Right lung (tissue), 5 donors: Measurements from ENCODE around the gene P2RX3. TPM values are rescaled to one million over a fixed set of nuclear protein-coding genes. Genes with fewer than 3 reads are reported as not detected.
"Not testable (repeated sequence)": the region's sequence is repeated elsewhere in the genome, so short reads cannot be mapped to it uniquely, and the experiment has no call there.

ENCODE experiments used
- DNase-seq, 2 donors: peaks; one replicate each; pipeline ENCODE4 v3.0.0-alpha.2; 2013
- polyA plus RNA-seq, 5 donors: library from polyadenylated mRNA; unstranded; fragments of 120-200 nt; gene quantifications; one replicate each; pipeline versions ENCODE4 v1.2.1 to v1.2.3, GENCODE V29; 2013; ENCODE audit warnings: inconsistent platforms in 1 of 5, low replicate concordance in 1 of 5; ENCODE audit not compliant: insufficient read length in 5 of 5, insufficient read depth in 1 of 5

P2RX3 gene
- polyA plus RNA-seq, 5 donors = 0.16 to 0.28 (median 0.23) TPM; not detected in 1

GRCh38 chr11:57348636-57349313, 10.6 kb downstream of the P2RX3 start:
- DNase-seq = no peak

GRCh38 chr11:57349491-57350274, 11.5 kb downstream of the P2RX3 start:
- peak; percentile 38 to 39 for DNase-seq

DNA sequence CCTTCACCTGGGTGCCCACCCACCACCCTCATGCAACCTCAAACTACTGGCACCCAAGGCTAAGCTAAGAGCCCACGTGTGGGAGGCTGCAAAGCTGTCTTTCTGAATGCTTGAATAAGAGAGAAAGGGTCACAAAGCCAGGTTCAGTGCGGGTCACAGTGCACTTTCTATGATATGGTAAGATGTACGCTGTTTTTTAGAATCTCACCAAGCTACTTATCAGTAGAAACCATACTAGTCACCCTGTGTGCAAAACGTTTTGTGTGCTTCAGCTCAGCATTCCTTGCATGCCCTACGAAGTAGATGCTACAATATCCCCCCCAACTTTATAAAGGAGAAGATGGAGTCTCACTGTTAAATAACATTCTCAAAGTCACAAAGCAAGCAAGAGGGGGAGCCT, 14.9 kb downstream of the P2RX3 start:
- no peak for DNase-seq

DNA sequence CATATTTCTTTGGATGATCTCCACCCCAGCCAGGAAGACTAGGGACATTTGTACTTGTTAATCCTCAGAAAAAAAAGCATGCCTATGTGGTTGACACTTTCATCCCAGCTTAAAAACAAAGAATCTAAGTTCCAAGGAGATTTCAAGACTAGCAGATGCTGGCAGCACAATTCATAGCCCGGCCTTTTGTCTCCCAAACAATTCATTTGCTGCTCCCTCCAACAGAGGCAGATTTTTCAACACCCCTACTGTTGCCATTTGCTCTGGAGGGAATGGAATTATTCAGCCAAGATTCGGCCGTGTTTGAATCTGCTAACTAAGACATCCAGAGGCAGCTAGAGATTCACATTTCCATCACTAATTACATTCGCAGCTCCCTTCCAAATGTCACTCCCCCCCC, 15.3 kb downstream of the P2RX3 start:
- no peak for DNase-seq

DNA sequence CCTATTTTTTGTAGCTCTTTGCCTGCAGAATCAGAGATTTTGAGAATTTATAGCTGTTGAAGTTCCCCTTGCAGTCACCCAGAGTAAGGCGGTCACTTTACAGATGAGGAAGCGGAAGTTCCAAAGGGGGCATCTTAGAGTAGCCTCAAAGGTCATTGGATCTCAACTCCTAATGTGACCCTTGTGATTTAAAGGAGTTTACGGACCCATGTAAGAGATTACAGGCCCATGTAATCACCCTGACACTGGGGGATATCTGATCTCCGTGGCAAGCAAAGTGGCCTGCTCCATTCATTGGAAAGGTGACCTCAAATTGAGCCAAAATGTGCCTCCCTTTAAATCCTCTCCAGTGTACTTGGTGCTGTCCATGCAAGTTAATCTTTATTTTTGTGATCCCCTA, 15.7 kb downstream of the P2RX3 start:
- no peak for DNase-seq

DNA sequence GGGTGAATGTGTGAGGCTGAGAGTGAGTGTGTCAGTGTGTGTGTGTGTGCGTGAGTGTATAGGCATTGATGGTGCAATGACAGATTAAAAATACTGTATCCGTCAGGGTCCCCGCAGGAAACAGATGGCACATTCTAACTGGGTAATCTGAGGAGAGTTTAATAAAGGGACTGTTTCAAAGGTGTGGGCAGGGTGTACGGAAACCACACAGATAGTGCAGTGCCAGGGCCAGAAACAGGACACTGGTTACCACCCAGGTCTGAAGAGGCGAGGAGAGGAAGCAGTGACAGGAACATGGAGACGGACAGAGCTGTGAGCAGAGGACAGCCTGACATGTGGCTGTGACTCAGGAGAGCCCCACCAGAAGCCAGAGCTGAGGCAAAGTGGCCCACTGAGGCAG, 16.5 kb downstream of the P2RX3 start:
- DNase-seq = no peak

DNA sequence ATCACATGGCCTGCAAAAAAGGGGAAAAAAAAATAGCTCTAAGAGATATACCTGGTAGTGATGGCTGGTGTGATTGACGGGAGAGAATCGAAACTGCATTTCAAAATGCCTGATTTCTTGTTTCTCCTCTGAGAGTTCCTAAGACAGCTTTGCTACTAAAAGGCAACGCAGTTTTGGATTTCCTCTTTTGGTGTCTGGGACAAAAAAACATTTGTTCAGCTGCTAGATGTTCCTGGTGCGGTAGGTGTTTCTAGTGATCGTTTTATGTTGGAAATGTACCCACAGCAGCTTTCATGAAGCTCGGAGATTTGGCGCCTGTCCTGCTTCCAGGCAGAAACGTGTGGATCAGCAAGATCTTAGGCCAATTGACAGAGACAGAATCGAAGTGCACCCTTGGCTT, 18.1 kb downstream of the P2RX3 start:
- DNase-seq = no peak

GRCh38 chr11:57357310-57357709, 19.2 kb downstream of the P2RX3 start:
- DNase-seq = no peak

- no peak for DNase-seq
These were observed 19.7 kb downstream of the P2RX3 start for GRCh38 chr11:57357856-57358255.

DNA sequence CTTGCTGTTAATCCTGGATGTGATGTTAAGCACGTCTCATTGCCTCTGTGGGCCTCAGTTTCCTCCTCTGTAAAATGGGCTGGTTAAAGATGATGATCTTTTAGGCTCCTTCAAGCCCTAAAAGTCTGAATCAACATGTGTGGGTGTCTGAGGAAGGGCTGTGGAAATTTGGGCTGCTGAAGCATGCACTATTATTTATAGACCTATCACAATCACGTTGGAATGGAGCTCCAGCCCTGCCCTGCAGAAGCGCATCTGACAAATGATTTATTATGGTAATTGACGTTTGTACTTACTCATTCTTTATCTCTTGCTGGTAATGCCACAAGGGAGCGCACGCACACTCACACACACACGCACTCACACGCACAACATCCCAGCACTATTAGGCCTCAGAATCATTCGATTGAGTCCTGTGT, 20.4 kb downstream of the P2RX3 start:
- DNase-seq = no peak

DNA sequence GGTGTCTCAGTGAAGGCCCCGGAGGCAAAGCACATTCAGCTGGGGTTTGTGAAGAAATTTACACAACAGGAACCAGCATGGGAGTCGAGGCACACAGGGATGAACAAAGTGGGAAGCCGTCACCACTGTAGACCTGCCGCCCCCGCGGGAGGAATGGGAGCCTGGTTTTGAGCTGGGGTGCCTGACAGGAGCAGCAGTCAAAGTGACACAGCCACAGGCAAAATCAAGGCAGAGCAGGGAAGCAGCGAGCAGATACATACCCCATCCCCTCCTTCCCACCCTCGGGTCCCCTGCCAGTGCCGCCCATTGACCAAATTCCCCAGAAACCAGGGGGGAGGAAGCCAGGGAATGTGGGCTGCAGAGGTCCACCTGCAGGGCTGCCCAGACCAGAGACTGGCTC, 20.8 kb downstream of the P2RX3 start:
- no peak for DNase-seq

DNA sequence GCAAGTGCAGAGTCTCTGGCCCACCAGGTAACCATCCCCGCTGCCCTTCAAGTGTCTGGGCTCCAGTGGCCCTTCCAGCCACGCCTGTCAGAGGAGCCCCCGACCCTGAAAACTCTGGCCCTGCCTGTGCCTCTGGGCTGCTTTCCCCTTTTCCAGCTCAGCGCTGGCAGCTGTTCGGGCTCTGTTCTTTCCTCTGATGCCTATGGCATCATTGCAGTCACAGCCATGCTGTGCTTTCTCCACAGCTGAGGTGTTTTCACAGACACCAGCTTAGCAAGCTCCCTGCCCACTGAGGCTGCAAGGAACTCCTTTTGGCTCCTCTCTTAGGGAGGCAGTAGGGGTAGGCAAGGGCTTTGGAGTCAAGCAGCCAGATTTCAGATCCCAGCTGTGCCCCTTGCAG, 21.2 kb downstream of the P2RX3 start:
- DNase-seq = no peak

GRCh38 chr11:57359896-57360690, 21.9 kb downstream of the P2RX3 start:
- no peak for DNase-seq

DNA sequence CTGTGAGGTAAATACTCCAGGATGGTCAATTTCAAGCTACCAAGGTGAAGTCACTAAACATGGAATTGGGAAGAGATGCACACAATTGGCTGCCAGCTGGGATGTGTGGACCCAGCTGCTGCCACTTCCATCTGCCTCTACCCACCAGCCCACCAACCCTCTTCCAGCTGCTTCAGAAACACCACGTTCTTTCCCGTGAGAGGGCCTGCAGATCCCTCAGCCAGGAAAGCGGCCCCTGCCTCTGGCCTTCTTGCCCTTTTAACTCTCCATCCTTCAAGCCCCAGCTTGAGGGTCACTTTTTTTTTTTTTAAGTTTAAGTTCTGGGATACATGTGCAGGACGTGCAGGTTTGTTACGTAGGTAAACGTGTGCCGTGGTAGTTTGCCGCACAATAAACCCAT, 22.8 kb downstream of the P2RX3 start:
- no peak for DNase-seq

DNA sequence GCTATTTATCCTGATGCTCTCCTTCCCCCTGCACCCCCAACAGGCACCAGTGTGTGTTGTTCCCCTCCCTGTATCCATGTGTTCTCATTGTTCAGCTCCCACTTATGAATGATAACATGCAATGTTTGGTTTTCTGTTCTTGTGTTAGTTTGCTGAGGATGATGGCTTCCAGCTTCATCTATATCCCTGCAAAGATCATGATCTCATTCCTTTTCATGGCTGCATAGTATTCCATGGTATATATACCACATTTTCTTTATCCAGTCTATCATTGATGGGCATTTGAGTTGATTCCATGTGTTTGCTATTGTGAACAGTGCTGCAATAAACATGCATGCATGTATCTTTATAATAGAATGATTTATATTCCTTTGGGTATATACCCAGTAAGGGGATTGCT, 23.3 kb downstream of the P2RX3 start:
- DNase-seq = not testable (repeated sequence)

DNA sequence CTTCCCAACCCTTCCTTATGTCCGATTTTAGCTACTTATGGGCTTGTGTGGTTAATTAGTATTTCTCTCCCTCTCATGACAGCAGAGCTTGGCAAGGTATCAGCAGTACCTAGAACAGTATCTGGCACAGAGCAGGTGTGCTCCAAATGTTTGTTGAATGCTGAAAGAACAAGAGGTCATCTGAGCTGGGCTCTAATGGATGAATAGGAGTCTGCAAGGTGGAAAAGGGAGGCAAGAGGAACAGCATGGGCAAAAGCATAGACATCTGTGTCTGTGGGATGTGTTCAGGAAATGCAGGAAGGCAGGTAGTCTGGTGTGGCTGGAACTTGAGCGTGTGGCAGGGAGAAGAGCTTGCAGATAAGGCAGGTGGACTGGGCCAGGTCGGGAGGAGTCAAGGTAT, 23.8 kb downstream of the P2RX3 start:
- no peak for DNase-seq

DNA sequence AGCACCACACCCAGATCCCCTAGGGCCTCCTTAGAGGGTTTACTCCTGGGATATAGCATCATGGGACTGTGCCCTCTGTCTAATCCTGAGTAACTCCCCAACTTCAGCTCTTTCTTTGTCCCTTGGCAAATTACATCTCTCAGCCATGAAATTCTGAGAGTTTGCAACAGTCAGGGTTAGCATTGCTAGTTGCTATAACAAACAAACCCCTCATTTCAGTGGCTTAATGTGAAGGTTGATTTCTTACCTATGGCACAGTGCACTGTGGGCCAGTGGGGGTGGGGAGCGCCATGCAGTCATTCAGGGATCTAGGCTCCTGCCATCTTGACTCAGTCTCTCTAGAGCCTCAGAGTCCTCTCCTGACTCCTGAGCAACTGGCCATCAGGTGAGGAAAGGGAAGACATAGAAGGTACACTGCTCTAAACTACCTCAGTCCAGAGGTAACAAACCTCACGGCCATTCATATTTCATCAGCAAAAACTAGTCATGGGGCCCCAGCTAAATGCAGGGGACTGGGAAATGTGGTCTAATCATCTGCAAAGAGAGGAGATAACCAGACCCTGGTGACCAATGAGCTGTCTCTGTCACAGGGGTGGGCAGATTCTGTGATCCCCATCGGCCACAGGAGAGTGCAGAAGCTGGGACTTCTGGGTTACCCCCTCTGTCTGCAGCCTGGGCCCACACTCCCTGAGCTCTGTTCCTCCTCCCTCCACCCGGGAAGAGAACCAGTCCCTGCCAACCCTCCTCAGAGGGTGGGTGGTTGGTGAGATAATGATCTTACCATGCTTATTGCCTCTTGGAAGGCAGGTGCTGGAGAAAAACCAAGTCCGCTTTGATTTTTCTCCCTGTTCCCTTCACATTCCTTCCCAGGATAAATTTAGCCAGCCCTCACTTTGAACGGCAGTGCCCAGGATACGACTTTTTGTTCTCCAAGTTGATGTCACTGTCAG, 25.3 kb downstream of the P2RX3 start:
- no peak for DNase-seq

- DNase-seq = no peak
These were observed 26.9 kb downstream of the P2RX3 start for GRCh38 chr11:57364851-57365660.

- peak; percentile 31 to 41 for DNase-seq
These were observed 30.1 kb downstream of the P2RX3 start for GRCh38 chr11:57368106-57368844.

- no peak for DNase-seq
These were observed 30.7 kb downstream of the P2RX3 start for GRCh38 chr11:57368845-57369232.
